HG02884 (cell line): Measurements from ENCODE around the gene EHMT2.
"Not testable (repeated sequence)": the region's sequence is repeated elsewhere in the genome, so short reads cannot be mapped to it uniquely, and the experiment has no call there.

Experiments
- ATAC-seq: cut with Tn5 transposase; IDR thresholded peaks from one replicate; pipeline ENCODE4 v1.9.1; 2021; ENCODE audit warnings: mild to moderate bottlenecking, moderate library complexity; ENCODE audit not compliant: unreplicated experiment

The EHMT2 gene

GRCh38 chr6:31897612-31898382 is at the start of gene EHMT2:
Gene EHMT2 (minus strand): TSS chr6:31897698. CDS start chr6:31897677, 21 bp downstream.
- ATAC-seq = no peak

- ATAC-seq = no peak
These were observed 49.7 kb upstream of the EHMT2 start for GRCh38 chr6:31947070-31947675.

GRCh38 chr6:31946370-31946885 is 48.9 kb upstream of the EHMT2 start:
- no peak for ATAC-seq

GRCh38 chr6:31945507-31946369 is 48.2 kb upstream of the EHMT2 start, which contains the start of gene CFB:
Gene CFB (plus strand): TSS chr6:31946095. CDS start chr6:31946222, 127 bp downstream.
- ATAC-seq = no peak

GRCh38 chr6:31945154-31945506 is 47.6 kb upstream of the EHMT2 start:
- ATAC-seq = no peak

GRCh38 chr6:31943742-31944141 is 46.2 kb upstream of the EHMT2 start:
- ATAC-seq = no peak

- no peak for ATAC-seq
These were observed 42.8 kb upstream of the EHMT2 start for GRCh38 chr6:31940256-31940664.

- no peak for ATAC-seq
These were observed 38.3 kb upstream of the EHMT2 start for GRCh38 chr6:31935823-31936222.

- no peak for ATAC-seq
These were observed 37.5 kb upstream of the EHMT2 start for GRCh38 chr6:31935021-31935420.

- ATAC-seq = no peak
These were observed 36.0 kb upstream of the EHMT2 start for GRCh38 chr6:31933537-31933936.

- ATAC-seq = not testable (repeated sequence)
These were observed 34.6 kb upstream of the EHMT2 start for GRCh38 chr6:31932137-31932536.

GRCh38 chr6:31930962-31931361 is 33.5 kb upstream of the EHMT2 start:
- ATAC-seq = no peak

GRCh38 chr6:31928672-31928939 is 31.1 kb upstream of the EHMT2 start:
- ATAC-seq = no peak

GRCh38 chr6:31927863-31928671 is 30.6 kb upstream of the EHMT2 start:
- no peak for ATAC-seq

- ATAC-seq = no peak
These were observed 29.9 kb upstream of the EHMT2 start, which contains the start of gene C2 for GRCh38 chr6:31927242-31927862. Gene C2 (plus strand): TSS chr6:31927717. CDS start chr6:31927753, 36 bp downstream.

GRCh38 chr6:31922942-31923341 is 25.4 kb upstream of the EHMT2 start:
- ATAC-seq = no peak

- no peak for ATAC-seq
These were observed 23.3 kb upstream of the EHMT2 start for GRCh38 chr6:31920811-31921210.

GRCh38 chr6:31919624-31920303 is 22.3 kb upstream of the EHMT2 start:
- no peak for ATAC-seq

- no peak for ATAC-seq
These were observed 20.7 kb upstream of the EHMT2 start for GRCh38 chr6:31918069-31918720.
